Activated CD8-positive, alpha-beta T cell treated with anti-CD3 and anti-CD28 coated beads for 36 hours (primary cell): ENCODE results near the gene HID1. TPM values are rescaled to one million over a fixed set of nuclear protein-coding genes. Genes with fewer than 3 reads are reported as not detected.

Source experiments
- ATAC-seq: fragments of 200-7000 bp; cut with Tn5 transposase; one replicate; pipeline ENCODE4 v1.10.0; 2021; ENCODE audit warnings: mild to moderate bottlenecking, moderate library complexity
- CTCF ChIA-PET: fragments of 350-600 bp; sonication (Branson Sonifier 250); formaldehyde crosslinking; loops from one replicate; lab custom pipeline; 2021; ENCODE audit warnings: antibody characterized with exemption; lab: Charles Lee
- POLR2A ChIA-PET: fragments of 350-600 bp; sonication (Branson Sonifier 250); formaldehyde crosslinking; loops from one replicate; lab custom pipeline; 2021; ENCODE audit warnings: antibody characterized with exemption; lab: Charles Lee
- DNase-seq: peaks from one replicate; pipeline ENCODE4 v3.0.0-alpha.2; 2020
- H3K27ac Mint-ChIP-seq: one replicate; pipeline ENCODE4 v1.8.0; 2021; ENCODE audit warnings: mild to moderate bottlenecking, mixed read lengths
- H3K27me3 Mint-ChIP-seq: one replicate; pipeline ENCODE4 v1.8.0; 2021; ENCODE audit warnings: mixed read lengths
- H3K36me3 Mint-ChIP-seq: one replicate; pipeline ENCODE4 v1.8.0; 2021; ENCODE audit warnings: low read depth, mixed read lengths
- H3K4me1 Mint-ChIP-seq: one replicate; pipeline ENCODE4 v1.8.0; 2021; ENCODE audit warnings: low read depth, mixed read lengths
- H3K4me3 Mint-ChIP-seq: one replicate; pipeline ENCODE4 v1.8.0; 2021; ENCODE audit warnings: mild to moderate bottlenecking, moderate library complexity, mixed read lengths
- H3K9me3 Mint-ChIP-seq: one replicate; pipeline ENCODE4 v1.8.0; 2021; ENCODE audit warnings: mixed read lengths
- intact Hi-C: fragments of 100-400 bp; cut with micrococcal nuclease; formaldehyde crosslinking; loops from one replicate; pipeline ENCODE4 v1.10.0; 2022
- total RNA-seq, 2 experiments: library from RNA; stranded (reverse); gene quantifications; one replicate each; pipeline ENCODE4 v1.2.3, GENCODE V29; 2021
- TF ChIP-seq, protein P1 (sequence below): fragments of 200-600 bp; IDR thresholded peaks from one replicate; pipeline ENCODE4 v1.8.0; 2022; ENCODE audit warnings: antibody characterized with exemption, mild to moderate bottlenecking

HID1 gene
- total RNA-seq, 2 experiments from 2014 or later, result 1.4 to 1.7 TPM

DNA sequence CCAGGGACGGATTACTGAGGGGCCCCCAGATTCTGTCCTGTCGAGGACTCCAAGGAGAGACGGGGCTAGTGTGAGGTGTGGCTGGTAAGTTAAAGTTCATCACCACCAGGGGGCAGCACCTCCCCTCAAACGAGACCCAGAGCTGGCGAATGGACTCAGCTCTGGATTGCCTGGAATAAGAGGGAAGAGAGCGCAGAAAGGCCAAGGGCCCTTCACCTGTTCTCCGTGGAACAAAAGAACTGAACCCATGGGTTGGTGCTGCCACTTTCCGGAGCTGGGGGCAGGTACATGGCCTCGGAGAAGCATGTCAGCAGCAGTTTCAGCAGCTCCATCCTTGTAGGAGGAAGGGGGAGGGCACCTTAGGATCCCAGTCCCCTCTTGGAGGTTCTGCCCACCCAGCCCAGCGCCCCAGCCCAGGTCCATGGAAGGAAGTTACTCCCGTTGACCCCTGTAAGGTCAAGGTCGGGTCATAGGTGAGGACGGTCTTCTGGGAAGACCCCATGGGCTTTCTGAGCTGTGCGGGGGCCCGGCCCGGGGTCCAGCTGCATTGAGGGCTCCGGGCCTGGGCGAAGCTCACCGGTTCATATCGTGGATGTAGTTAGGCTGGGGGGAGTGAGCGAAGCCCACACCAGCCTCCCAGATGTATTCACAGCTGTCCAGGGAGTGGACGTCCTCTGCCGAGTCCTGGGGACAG is 10.8 kb downstream of the HID1 start:
- no peak overlapping the region for H3K27ac Mint-ChIP-seq
- intact Hi-C loops, result no loop called here
- POLR2A ChIA-PET, result interaction anchor here (1.0 to 3.1 kb wide), 5 partner anchors 14 to 193 kb away, joined by 3 to 18 read pairs (median 3); partner anchors contain the start of genes JPT1, MRPL58 and NT5C

DNA sequence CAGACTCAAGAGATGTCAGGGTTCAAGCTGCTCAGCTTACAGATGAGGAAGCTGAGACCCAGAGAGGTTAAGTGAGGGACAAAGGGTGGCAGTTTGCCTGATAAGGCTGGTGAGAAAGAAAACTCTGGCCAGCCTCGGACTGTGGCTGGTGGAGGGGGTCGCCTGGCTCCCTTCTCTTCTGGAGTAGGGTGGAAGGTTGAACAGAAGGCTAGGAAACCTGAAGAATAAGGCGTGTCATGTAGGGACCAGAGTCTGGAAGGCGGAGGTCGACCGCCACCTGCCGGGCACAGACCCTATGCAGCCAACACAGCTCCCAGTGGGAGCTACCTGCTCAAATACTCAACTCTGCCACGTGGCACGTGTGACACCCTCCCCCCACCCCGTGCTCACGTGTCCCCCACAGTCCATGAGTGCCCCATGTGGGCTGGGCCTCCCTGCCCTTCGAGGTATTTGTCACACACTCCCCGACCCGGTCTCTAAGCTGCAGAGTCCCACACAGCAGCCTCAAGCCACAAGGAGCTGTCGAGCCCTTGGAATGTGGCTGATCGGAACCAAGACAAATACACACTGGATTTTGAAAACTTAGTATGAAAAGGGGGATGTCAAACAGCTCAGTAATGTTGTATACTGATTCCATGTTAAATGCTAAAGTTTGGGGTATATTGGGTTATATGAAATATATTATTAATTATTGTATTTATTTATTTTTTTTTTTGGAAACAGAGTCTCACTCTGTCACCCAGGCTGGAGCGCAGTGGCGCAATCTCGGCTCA is 11.8 kb downstream of the HID1 start:
- H3K4me1 Mint-ChIP-seq, result peaks cover 3% of the 10 kb centered on the region
- TF ChIP-seq, protein P1, sequence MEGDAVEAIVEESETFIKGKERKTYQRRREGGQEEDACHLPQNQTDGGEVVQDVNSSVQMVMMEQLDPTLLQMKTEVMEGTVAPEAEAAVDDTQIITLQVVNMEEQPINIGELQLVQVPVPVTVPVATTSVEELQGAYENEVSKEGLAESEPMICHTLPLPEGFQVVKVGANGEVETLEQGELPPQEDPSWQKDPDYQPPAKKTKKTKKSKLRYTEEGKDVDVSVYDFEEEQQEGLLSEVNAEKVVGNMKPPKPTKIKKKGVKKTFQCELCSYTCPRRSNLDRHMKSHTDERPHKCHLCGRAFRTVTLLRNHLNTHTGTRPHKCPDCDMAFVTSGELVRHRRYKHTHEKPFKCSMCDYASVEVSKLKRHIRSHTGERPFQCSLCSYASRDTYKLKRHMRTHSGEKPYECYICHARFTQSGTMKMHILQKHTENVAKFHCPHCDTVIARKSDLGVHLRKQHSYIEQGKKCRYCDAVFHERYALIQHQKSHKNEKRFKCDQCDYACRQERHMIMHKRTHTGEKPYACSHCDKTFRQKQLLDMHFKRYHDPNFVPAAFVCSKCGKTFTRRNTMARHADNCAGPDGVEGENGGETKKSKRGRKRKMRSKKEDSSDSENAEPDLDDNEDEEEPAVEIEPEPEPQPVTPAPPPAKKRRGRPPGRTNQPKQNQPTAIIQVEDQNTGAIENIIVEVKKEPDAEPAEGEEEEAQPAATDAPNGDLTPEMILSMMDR, result peak; percentile 33
- H3K27me3 Mint-ChIP-seq, result no peaks in the 10 kb centered on the region
- ATAC-seq (peak; percentile 54), DNase-seq (peak; percentile 75)
- intact Hi-C loops, result no loop called here
- CTCF ChIA-PET, result interaction anchor here (0.7 to 4.8 kb wide), 53 partner anchors 9 to 495 kb away, joined by 3 to 122 read pairs (median 6); partner anchors contain the start of genes ATP5PD, CDR2L, FDXR and GGA3
- POLR2A ChIA-PET, result interaction anchor here (1.0 to 3.1 kb wide), 4 partner anchors 10 to 194 kb away, joined by 3 to 18 read pairs (median 3); partner anchors contain the start of genes JPT1 and MRPL58
- no peak overlapping the region for H3K27ac Mint-ChIP-seq
- no peaks in the 10 kb centered on the region for H3K36me3 Mint-ChIP-seq
- H3K9me3 Mint-ChIP-seq, result no peaks in the 10 kb centered on the region
- H3K4me3 Mint-ChIP-seq, result no peak overlapping the region

More for the DNA sequence above, 10.8 kb downstream of the HID1 start:
- H3K36me3 Mint-ChIP-seq, result no peaks in the 10 kb centered on the region
- H3K9me3 Mint-ChIP-seq, result no peaks in the 10 kb centered on the region
- DNase-seq (peak; percentile 91), ATAC-seq (peak; percentile 79)
- H3K4me1 Mint-ChIP-seq, result peaks cover 3% of the 10 kb centered on the region
- TF ChIP-seq, protein P1, result peak; percentile 79
- no peak overlapping the region for H3K4me3 Mint-ChIP-seq
- CTCF ChIA-PET, result interaction anchor here (0.6 to 4.8 kb wide), 63 partner anchors 10 to 494 kb away, joined by 3 to 122 read pairs (median 5); partner anchors contain the start of genes ATP5PD, CDR2L, GGA3 and HID1
- no peaks in the 10 kb centered on the region for H3K27me3 Mint-ChIP-seq

DNA sequence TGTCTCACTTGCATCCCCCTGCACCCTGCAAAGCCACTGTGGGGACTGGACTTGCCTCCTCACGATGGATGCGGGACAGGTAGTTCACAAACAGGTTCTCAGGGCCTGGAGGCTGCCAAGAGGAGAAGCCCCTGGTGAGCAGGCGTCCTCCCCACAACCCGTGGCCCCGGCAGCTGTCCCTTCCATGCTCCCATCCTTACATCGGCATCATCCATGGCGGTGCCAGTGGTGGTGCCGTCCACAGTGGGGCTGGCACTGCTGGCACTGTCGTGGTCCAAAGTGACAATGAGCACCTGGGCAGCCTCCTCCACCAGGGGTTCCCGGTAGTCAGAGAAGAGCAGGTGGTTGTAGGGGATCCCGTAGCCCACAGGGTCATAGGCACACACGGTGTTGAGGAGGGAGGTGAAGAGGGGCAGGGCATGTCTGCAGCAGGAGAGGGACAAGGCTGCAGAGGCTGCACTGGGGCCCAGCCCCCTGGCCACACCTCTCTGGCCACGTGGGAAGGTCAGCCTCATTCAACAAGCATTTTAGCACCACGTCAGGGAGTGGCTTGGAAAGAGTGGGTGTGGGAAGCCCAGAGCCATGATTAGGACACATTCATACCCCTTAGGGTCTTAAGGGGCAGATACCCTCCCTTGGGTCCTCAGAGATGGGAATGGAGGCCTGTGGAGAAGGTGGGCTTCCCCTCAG is 12.6 kb downstream of the HID1 start:
- ChIA-PET POLR2A (interaction anchor here (1.0 to 3.1 kb wide), 2 partner anchors 9 to 52 kb away, joined by 3 to 18 read pairs; partner anchors contain the start of gene MRPL58), CTCF (interaction anchor here (1.0 to 4.8 kb wide), 31 partner anchors 8 to 303 kb away, joined by 3 to 122 read pairs (median 13); partner anchors contain the start of genes CDR2L, FDXR, GRIN2C and HID1)
- intact Hi-C loops, result loop anchor here (5.0 kb wide), 1 partner anchor 38 kb away; the partner anchor contains the start of genes OTOP2 and USH1G
- H3K27ac Mint-ChIP-seq, result no peak overlapping the region
- peaks cover 3% of the 10 kb centered on the region for H3K4me1 Mint-ChIP-seq
- no peaks in the 10 kb centered on the region for H3K36me3 Mint-ChIP-seq
- no peak for DNase-seq
- H3K4me3 Mint-ChIP-seq, result no peak overlapping the region
- ATAC-seq, result no peak
- no peaks in the 10 kb centered on the region for H3K27me3 Mint-ChIP-seq
- TF ChIP-seq, protein P1, result no peak
- H3K9me3 Mint-ChIP-seq, result no peaks in the 10 kb centered on the region

DNA sequence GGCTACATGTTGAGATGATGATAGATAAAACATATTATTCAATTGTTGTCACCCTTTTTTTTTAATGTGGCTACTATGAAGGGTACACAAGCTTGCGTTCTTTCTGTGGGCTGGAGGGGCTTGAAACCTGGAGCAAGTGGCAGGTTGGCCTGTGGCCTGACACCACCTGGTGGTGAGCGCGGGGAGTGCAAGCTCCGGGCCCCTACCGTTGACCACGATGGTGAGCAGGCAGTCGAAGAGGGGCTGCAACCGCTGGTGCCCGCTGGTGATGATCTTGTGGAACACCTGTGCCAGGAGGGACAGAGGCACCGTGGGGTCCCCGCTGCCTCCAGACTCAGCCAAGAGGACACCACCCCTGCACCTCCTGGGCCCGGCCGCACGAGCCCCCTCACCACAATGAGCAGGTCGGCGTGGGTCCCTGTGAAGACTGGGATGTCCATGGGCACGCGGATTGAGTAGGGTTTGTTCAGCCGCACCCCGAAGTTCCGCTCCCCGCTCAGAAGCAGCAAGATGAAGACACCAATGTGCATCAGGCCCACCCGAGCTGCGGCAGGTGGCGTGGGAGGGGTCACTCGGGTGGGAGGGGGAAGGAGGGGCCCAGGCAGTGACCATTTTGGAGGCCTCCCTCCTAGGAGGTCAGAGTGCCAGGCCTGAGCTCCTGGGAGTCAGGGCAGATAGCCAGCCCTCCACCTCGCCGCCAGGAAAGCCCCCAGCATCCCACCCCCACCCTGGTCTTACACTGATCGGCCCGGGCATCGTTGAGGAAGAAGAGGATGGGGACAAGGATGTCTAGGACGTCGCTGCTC is 14.4 kb downstream of the HID1 start:
- Mint-ChIP-seq H3K4me3 (no peak overlapping the region), H3K9me3 (no peaks in the 10 kb centered on the region), H3K4me1 (peaks cover 3% of the 10 kb centered on the region), H3K36me3 (no peaks in the 10 kb centered on the region), H3K27ac (no peak overlapping the region), H3K27me3 (no peaks in the 10 kb centered on the region)
- CTCF ChIA-PET, result interaction anchor here (0.6 to 3.9 kb wide), 43 partner anchors 9 to 566 kb away, joined by 3 to 73 read pairs (median 4); partner anchors contain the start of genes CDR2L, HID1, MRPL58 and OTOP2
- POLR2A ChIA-PET, result interaction anchor here (0.6 to 1.3 kb wide), 3 partner anchors 11 to 154 kb away, joined by 3 read pairs; no protein-coding TSS in a partner anchor
- intact Hi-C loops, result loop anchor here (5.0 kb wide), 1 partner anchor 36 kb away; the partner anchor contains the start of genes OTOP2 and USH1G
- ATAC-seq (peak; percentile 85), DNase-seq (peak; percentile 90)
- TF ChIP-seq, protein P1, result peak; percentile 98
